Stimulated activated CD4-positive, alpha-beta T cell treated with anti-CD3 and anti-CD28 coated beads, TNF-alpha, amount 100 ng/mL, for 4 hours (primary cell): ENCODE data around the gene MRPL38.
"Not testable (repeated sequence)": the region's sequence is repeated elsewhere in the genome, so short reads cannot be mapped to it uniquely, and the experiment has no call there.

ENCODE experiments used
- DNase-seq, 3 experiments: peaks; one replicate each; pipeline ENCODE4 v3.0.0-alpha.2; 2020; ENCODE audit warnings: low read depth in 3 of 3

Gene MRPL38

DNA sequence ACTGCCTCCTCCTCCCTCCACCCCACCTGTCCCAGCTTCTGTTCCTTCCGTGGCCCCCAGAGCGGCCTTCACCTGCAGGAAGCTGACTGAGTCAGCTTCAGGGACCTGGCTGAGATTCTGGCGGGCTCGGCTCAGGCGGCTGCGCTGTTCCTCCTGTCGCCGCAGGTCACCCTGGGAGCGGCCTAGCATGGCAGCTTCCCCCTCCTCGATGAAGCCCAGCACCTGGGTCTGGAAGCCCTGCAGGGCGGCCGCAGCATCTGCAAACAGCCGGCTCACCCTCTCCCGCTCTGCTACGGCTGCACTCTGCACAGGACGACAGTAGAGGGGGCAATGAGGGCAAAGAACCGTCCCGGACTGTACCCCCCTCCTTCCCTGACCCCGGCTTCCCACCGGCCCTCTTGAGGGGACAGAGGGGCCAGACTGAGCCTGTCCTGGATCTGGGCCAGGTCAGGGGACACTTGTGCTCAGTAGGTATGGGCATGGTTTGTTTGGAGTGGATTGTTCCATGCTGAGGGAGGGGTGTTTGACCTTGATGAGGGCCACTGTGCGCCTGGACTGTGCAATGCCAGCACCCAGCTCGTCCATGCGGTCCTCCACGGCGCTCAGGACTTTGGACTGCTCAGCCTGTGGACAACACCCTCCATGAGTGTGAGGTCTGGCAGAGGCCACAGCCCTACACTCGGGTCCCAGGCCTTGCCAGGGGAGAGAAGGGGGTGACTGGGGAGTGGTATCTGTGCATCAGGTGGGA lies 28.3 kb downstream of the MRPL38 start:
- DNase-seq, result peak; percentile 33 to 57 (median 48)

DNA sequence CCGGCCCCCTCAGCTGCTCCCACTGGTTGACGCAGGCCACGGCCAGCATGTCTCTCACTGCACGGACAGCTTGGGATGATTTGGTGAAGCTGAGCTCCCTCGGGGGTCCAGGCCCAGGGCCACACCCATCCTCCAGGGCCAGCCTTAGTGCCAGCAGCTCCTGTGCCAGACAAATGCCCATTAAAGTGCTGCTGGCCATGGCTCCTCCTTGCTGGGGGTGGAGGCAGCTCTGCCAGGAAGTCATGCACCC lies 28.8 kb downstream of the MRPL38 start:
- no peak for DNase-seq

DNA sequence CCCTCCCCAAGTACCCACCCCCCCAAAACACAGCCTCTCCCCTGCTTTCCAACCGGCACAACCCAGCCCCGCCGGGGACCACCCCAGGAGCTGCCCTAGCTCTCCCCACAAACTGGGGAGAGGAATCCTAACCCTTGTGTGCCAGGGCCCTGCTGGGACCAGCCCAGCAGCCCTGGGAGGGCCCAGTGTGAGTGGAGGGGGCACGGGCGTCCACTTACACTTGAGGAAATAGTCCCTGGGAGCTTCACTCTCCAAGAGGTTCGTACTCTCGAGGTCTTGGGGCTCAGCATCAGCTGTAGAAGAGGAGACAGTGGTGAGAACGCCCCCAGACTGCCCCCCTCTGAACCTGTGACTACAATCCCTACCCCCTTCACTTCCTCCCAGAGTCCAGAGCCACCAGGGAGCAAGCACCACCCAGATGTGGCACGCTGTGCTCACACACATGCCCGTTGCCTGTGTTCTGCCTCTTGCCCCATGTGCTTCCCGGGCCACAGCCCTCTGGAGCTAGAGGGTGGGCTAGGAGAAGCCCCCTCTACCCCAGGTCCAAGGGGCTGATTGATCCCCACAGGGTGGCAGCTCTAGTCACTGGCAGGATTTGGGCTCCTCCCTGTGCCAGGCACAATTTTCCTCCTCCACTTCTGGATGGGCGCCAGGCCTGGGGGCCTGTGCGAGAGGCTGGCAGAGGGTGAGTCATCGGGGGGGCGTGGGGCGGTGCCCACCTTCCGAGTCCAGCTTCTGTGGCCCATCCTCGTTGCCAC lies 29.3 kb downstream of the MRPL38 start:
- DNase-seq, result no peak

DNA sequence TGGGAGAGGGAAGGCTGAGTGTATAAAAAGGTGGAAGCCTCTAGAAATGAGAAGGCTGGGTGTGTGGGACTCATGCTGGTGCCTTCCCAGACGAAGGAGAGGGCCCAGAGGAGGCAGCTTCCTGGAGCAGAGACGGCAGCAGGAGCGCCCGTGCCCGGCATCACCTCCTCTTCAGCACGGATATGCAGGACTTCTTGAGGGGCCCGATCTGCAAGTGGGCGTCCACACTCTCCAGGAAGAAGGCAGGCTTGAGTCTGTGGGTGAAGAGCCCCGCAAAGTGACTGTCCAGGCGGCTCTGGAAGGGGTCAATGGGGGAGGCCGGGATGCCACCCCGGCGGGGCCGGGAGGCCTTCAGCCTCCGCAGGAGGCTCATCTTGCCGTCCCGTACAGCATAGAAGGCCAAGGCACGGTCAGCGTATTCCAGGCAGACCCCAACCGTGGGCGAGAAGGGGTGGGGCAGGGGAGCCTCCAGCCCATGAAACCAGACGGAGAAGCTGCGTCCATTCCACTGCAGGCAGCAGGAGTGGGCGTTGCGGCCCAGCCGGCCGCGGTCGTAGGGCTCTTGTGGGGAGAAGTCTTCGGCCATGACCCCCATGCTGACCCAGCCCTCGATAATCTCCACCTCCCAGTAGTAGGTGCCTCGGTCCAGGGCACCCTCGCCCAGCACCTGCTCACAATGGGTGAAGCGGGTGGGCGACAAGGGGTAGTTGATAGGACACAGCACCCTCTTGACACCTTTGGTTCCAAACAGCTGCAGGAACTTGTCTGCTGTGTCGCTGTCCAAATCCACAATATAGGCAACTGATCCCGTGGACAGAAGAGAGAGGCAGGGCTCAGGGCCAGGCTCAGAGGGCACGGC lies 30.1 kb downstream of the MRPL38 start:
- no peak for DNase-seq

DNA sequence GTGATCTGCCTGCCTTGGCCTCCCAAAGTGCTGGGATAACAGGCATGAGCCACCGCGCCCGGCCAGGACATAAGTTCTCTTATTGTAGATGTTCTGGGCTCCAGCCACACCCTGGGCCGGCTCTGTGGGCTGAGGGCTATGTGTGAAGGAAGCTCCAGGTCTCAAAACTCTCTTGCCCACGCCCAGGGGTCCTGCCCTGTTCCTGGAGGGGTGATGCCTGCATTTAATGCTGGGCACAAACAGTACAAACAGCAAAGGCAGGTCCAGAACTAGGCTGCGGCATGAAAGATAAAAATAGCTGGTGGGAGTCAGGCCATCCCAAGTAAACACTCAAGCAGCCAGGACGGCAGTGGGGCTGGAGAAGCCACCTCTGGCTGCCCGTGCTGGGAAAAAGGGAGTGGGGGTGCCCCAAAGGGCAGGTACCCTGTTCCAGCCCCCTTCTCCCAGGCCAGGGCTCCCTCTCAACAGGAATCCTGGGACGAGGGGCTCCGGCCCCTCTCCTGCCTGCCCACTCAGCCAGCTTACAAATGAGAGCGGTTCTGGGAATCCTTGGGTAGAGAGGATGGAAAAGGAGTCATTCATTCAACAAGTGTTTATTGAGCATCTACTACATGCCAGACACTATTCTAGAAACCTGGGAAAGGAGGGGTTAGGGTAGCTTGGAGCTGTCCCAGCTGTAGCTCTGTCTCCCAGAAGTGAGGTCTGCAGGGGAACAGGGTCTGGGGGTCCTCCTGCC lies 30.9 kb downstream of the MRPL38 start:
- no peak for DNase-seq

DNA sequence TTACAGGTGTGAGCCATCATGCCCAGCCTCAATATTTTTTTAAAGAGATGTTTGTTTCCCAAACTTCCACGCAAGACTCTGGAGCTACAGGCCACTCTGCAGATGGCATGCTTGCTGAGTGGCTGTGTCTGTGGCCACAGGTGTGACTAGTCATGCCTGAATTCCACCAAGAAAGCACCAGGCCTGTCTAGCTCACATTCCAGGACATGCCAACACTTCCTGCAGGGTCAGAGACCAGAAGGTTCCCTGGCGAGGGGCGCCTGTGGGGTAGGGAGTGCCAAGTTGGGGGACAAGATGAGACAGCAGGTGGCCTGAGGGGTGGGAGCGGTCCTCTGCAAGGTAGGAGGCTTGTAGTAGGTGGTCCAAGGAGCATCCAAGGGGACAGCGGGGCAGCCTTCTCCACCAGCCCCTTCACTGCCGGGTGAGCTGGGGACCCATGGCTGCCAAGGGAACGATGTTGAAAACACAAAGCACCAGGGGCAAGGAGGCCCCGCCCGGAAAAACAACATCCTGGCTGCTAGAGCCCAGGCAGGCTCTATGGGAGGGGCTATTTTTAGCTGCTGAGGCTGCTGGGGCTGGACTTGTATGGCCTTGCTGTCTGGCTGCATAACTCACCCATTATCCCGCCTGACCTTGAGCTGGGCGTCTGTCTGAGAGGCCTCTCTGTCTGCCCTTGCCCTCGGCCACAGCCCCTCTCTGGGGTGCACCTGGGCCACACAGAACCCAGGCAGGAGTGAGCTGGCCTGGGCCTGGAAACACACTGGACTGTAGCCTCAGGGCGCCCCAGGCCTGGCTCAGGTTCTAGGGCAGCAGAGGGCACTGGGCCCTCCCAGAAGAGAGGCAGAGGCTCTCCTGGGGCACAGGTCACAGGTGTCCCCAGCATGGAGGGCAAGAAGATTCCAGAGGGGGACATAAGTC lies 32.0 kb downstream of the MRPL38 start:
- peak in 1 of 3 experiments; percentile 31 for DNase-seq

DNA sequence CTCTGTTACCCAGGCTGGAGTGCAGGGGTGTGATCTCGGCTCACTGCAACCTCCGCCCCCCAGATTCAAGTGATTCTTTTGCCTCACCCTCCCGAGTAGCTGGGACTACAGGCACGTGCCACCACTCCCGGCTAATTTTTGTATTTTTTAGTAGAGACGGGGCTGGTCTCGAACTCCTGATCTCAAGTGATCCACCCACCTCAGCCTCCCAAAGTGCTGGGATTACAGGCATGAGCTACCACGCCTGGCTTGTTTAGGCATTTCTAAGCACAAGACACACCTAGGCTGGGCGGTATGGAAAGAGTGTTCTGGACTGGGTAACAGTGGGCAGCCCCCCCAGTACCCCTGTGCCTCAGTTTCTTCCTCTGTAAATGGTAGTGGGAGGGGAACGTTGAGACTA lies 34.5 kb downstream of the MRPL38 start:
- DNase-seq, result not testable (repeated sequence)

DNA sequence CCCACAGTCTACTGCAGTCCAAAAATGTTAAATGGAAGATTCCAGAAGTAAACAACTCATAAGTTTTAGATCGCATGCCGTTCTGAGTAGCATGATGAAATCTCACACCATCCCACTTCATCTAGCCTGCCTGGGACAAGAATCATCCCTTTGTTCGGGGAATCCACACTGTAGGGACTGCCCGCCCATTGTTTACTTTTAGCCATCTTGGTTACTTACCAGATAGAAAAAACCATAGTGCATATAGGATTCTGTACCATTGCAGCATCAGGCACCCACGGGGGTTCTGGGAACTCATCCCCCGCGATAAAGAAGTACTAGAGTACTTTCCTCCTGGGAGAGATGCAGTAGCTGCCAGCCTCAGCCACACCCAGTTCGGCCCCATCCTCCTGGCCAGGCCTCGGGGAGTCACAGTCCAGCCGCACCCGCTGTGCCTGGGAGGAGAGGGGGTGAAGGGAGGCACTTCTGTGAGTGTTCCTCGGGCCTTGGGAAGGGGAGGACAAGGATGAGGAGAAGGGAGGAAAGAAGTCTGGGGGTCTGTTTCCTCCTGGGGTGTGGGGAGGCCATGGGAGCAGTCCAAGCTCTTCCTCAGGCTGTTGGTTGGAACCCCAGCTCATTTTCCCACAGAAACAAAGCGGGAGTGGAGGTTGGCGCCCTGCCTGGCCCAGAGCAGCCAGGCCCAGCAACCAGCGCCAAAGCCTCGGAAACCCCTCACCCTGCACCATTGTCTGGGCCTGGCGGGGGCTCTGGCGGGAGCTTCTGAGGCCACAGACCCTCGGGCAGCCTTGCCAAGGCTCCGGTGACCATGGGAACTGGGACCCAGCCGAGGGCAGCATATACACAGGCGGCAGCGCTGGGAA lies 35.2 kb downstream of the MRPL38 start:
- DNase-seq, result no peak

DNA sequence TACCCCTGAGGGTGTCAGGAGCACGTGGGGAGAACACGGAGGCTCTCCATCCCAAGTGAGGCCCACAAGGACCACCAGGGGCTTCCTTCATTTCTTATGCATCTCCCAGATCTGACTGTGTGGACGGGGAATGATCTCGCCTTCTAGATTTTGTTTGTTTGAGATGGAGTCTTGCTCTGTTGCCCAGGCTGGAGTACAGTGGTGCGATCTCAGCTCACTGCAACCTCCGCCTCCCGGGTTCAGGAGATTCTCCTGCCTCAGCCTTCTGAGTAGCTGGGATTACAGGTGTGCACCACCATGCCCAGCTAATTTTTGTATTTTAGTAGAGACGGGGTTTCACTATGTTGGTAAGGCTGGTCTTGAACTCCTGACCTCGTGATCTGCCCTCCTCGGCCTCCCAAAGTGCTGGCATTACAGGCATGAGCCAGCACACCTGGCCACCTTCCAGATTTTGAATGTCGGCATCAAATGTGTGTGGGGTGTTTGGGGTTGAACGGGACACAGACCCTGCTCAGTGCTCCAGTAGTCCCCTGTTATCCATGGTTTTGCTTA lies 35.9 kb downstream of the MRPL38 start:
- not testable (repeated sequence) for DNase-seq

DNA sequence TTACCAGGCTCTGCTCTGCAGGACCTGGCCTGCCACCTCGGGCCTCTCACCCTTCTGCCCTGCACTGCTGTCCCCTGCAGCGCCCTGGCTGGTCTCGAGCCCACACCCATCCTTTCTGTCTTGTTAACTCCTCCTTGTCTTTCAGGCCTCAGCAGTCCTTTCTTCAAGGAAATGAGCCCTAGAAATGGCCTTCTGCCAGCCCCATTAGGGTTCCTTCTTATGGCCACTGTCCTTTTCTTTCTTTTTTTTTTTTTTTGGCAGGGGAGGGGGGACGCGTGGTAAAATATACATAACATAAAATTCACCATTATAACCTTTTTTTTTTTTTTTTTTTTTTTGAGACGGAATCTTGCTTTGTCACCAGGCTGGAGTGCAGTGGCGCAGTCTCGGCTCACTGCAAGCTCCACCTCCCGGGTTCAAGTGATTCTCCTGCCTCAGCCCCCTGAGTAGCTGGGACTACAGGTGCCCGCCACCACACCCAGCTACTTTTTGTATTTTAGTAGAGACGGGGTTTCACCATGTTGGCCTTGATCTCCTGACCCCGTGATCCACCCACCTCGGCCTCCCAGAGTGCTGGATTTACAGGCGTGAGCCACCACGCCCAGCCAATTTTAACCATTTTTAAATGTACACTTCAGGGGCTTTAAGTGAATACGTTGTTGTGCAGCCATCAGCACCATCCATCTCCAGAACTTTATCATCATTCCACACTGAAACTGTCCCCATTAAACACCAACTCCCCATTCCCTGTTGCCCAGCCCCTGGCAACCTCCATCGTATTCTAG lies 39.1 kb downstream of the MRPL38 start:
- DNase-seq, result not testable (repeated sequence)

DNA sequence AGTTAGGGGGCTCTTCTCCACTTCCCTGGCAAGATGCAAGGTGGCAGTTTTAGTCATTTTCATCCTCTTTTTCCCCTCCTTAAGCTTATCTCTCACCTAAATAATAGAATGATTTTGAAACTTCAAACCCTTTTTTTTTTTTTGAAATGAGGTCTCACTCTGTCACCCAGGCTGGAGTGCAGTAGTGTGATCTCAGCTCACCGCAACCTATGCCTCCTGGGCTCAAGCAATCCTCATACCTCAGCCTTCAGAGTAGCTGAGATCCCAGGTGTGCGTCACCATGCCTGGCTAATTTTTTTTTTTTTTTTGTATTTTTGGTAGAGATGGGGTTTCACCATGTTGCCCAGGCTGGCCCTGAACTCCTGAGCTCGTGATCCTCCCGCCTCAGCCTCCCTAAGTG lies 39.8 kb downstream of the MRPL38 start:
- not testable (repeated sequence) for DNase-seq

DNA sequence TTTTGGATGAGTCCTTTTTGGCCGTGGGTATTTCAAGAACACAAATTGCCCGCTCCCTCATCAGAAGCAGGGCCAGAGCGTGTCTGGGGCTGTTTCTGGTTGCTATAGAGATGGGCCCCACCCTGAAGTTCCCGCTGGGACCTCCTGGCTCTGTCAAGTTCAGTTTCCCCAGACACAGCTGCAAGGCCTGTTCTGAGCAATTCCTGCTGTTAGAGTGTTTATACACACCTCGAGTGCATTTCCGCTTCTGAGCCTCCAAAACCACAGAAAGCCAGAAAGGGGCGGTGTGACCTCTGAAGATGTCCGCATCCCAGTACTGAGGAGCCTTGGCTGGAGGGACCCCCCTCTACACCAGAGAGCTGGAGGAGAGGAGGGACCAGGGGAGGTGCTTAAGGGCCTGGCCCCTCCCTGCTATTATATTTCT lies 40.2 kb downstream of the MRPL38 start:
- DNase-seq, result no peak

DNA sequence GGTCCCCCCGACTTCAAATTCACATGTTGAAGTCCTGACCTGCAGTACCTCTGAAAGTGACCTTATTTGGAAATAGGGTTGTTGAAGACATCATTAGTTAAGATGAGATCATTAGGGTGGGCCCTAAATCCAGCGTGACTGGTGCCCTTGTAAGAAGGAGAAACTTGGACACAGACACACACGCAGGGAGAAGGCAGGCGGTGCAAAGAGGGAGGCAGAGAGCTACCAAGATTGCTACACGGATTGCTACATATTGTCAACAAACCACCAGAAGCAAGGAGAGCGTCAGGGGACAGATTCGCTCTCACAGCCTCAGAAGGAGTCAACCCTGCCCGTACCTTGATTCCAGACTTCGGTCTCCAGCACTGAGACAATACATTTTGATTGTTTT lies 42.8 kb downstream of the MRPL38 start:
- no peak for DNase-seq

DNA sequence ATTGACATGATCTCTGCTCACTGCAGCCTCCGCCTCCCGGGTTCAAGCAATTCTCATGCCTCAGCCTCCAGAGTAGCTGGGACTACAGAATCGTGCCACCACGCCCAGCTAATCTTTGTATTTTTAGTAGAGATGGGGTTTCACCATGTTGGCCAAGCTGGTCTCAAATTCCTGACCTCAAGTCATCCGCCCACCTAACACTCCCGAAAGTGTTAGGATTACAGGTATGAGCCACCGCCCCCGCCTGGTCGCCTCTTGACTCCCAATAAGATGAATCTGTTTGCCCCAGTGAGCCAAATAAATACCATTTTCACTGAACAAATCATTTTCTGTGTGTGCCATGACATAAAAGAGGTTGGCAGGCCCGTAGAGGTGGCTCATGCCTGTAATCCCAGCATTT lies 45.3 kb downstream of the MRPL38 start:
- not testable (repeated sequence) for DNase-seq

DNA sequence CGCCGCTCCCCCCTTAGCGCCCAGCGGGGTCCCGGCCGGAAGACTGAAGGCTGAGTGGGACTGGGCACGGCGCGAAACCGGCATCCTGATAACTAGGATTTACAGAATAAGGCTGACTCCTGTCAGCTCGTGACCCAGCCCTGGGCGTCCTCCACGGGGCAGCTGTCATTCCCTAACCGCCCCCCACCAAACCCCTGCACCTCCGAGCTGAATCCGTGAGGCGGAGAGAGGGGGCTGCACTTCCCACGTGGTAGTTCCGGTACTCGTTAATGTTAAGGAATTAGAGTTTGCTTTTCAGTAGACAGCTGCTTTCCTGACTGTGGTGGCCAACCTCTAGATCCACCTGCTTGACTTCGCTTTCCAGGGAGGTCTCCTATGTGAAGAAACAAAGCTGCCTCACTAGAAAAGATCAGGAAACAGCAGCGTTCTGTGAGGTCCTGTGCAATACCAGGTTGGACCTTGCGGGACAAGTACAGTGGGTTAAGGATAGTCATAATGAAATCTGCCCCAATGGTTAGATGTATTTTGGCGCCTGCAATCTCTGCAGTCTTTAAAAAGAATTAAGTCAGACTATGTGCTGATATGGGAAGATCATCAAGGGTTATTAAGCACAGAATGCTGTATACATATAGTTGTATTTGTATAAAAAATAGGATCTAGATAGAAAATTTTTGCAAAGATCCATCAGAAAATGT lies 48.5 kb downstream of the MRPL38 start:
- DNase-seq, result no peak

DNA sequence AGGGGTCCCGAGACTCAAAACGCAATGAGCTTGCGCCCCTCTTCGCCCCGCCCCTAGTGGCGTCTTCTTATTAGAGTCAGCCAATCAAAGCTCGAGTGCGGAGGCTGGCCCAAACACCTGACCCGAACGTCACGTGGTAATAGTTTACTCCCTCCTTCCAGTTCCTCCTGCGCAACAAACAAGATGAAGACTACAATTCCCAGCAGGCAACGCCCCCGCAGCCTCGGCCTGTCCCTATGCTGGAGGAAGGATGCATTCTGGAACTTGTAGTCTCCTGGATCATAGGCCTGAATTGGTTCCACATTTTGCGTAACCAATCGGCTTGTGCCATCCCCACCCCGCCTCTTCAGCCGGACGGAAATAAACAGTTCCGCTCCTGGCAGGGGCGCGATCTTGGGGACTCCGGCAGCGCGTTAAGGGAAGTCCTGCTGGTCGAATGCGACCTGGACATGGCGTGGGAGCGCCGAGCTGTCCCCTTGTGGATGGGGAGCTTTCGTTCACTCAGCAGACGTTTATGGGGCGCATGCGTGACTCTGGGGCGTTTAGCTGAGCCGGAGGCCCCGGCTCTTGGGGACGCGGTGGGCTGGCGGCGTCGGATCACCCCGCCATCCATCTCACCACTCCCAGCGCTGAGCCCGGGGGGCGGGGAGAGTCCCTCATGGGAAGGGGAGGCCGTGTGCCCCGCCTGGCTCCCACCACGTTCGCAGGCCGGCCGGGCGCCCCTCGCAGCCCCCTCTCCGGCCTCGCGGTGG lies 49.2 kb downstream of the MRPL38 start, which contains the start of gene WBP2:
Gene WBP2, minus strand, starts transcription at position 26 of the 752 bp plus-strand sequence. CDS start 38 bp downstream, outside the sequence.
- DNase-seq, result peak; percentile 87 to 98 (median 96)

DNA sequence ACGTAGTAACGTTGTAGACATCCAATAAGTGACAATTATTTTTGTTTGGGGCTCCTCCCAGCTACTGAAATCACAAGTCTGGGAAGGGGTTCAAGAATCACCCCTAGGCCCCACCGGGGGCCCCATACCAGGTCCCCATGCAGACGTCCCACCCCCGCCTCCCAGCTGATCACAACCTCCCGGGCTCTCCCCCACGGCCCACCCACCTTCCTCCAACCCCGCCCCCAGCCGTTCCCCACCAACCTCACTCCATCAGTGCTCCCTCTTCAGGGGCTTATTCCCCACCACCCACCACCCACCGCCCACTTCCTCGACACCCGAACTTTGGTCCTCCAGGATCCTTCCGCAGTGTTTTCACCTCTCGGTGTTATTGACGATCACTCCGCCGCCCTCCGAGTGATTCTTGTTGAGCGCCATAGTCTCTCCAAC lies 49.8 kb downstream of the MRPL38 start:
- DNase-seq, result no peak
